ENCODE data around the gene MAGI2.
"Not testable (repeated sequence)": the region's sequence is repeated elsewhere in the genome, so short reads cannot be mapped to it uniquely, and the experiment has no call there.

MAGI2 gene

GRCh38 chr7:78007231-78007630, 1446.2 kb downstream of the MAGI2 start:
- no peak for ATAC-seq

- ATAC-seq, result no peak
These were observed 1447.3 kb downstream of the MAGI2 start for GRCh38 chr7:78006063-78006755.

- no peak for ATAC-seq
These were observed 1450.8 kb downstream of the MAGI2 start for GRCh38 chr7:78002715-78003114.

GRCh38 chr7:78002021-78002420, 1451.4 kb downstream of the MAGI2 start:
- ATAC-seq, result no peak

- not testable (repeated sequence) for ATAC-seq
These were observed 1454.3 kb downstream of the MAGI2 start for GRCh38 chr7:77999168-77999567.

- ATAC-seq, result peak in 1 of 2 donors; percentile 13
These were observed 1457.8 kb downstream of the MAGI2 start for GRCh38 chr7:77995717-77996116.

- no peak for ATAC-seq
These were observed 1459.6 kb downstream of the MAGI2 start for GRCh38 chr7:77993838-77994237.

GRCh38 chr7:77991656-77992055, 1461.8 kb downstream of the MAGI2 start:
- no peak for ATAC-seq

- ATAC-seq, result no peak
These were observed 1463.4 kb downstream of the MAGI2 start for GRCh38 chr7:77989981-77990566.

- no peak for ATAC-seq
These were observed 1467.5 kb downstream of the MAGI2 start for GRCh38 chr7:77985974-77986339.

- no peak for ATAC-seq
These were observed 1468.1 kb downstream of the MAGI2 start for GRCh38 chr7:77985232-77985973.

- no peak for ATAC-seq
These were observed 1469.5 kb downstream of the MAGI2 start for GRCh38 chr7:77983973-77984372.

GRCh38 chr7:77982926-77983550, 1470.4 kb downstream of the MAGI2 start:
- ATAC-seq, result peak; percentile 93 to 95

GRCh38 chr7:77980087-77980713, 1473.3 kb downstream of the MAGI2 start:
- no peak for ATAC-seq

- no peak for ATAC-seq
These were observed 1474.2 kb downstream of the MAGI2 start for GRCh38 chr7:77979219-77979618.

- no peak for ATAC-seq
These were observed 1477.6 kb downstream of the MAGI2 start for GRCh38 chr7:77975672-77976480.

GRCh38 chr7:77971726-77972125, 1481.7 kb downstream of the MAGI2 start:
- ATAC-seq, result no peak

GRCh38 chr7:77967429-77967828, 1486.0 kb downstream of the MAGI2 start:
- ATAC-seq, result no peak
